ENCODE results near the gene MIS18BP1.

The MIS18BP1 gene

DNA sequence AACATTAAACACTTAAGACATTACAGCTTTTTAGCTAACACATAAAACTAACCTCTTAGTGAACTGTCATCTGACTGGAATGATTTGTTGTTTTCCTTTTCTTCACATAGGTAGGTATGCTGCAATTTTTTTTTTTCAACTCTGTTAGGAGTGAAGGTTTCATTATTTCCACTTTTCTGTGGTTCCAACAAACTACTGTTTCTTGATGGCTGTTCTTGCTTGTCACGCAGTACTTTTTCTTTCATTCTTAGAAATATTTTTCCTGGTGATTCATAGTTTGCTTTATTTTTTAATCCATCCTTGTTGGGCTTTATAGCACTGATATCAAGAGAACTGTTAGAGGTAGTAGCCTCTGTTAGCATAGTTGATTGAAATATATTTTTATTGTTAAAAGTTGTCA, 6.3 kb downstream of the MIS18BP1 start:
- Histone ChIP-seq H2AFZ (ENCODE audit: low read depth, low read length) (no peak overlapping the region), H3K4me2 (ENCODE audit: low read length, poor library complexity, severe bottlenecking) (no peak overlapping the region), H3K27me3 (ENCODE audit: control insufficient read depth in 1 of 2, insufficient read depth in 1 of 2, low read length in 2 of 2) (no peaks in the 10 kb centered on the region), H3K79me1 (replicated peaks; ENCODE audit: low read length, poor library complexity, severe bottlenecking) (peaks cover 6% of the 10 kb centered on the region), H3K23ac (ENCODE audit: low read length in 2 of 2) (no peak overlapping the region), H2AK5ac (ENCODE audit: low read length, severe bottlenecking) (no peak overlapping the region), H3K9me3 (ENCODE audit: control insufficient read depth, low read length) (no peaks in the 10 kb centered on the region), H2BK15ac (ENCODE audit: low read depth, poor library complexity, severe bottlenecking) (no peak overlapping the region), H4K8ac (ENCODE audit: low read length) (no peak overlapping the region), H3K14ac (ENCODE audit: low read length in 2 of 2) (no peak overlapping the region), H2BK5ac (ENCODE audit: low read depth, low read length, poor library complexity, severe bottlenecking) (no peak overlapping the region), H3K4me3 (ENCODE audit: insufficient read depth in 1 of 2, low read depth in 1 of 2, low read length in 2 of 2) (no peak overlapping the region), H2BK120ac (ENCODE audit: low read depth, low read length) (no peak overlapping the region), H2BK12ac (ENCODE audit: low read length in 2 of 2) (no peak overlapping the region), H3K27ac (ENCODE audit: low read length, poor library complexity, severe bottlenecking) (no peak overlapping the region), H3K18ac (ENCODE audit: low read depth in 1 of 2, low read length in 2 of 2) (no peak overlapping the region), H3K4ac (ENCODE audit: low read depth in 1 of 2, low read length in 2 of 2) (no peak overlapping the region), H3K9ac (ENCODE audit: low read length) (peak overlapping the region; percentile 24), H3K36me3 (ENCODE audit: control insufficient read depth in 1 of 2, insufficient read depth in 2 of 2, low read depth in 1 of 2, low read length in 2 of 2) (no peaks in the 10 kb centered on the region), H4K91ac (ENCODE audit: low read length) (no peak overlapping the region), H3K4me1 (ENCODE audit: control insufficient read depth, insufficient read depth, low read depth, low read length) (peaks cover 2% of the 10 kb centered on the region)
- no peak for DNase-seq
- no CpG with 5 or more reads among the region's 1 CpG for WGBS

DNA sequence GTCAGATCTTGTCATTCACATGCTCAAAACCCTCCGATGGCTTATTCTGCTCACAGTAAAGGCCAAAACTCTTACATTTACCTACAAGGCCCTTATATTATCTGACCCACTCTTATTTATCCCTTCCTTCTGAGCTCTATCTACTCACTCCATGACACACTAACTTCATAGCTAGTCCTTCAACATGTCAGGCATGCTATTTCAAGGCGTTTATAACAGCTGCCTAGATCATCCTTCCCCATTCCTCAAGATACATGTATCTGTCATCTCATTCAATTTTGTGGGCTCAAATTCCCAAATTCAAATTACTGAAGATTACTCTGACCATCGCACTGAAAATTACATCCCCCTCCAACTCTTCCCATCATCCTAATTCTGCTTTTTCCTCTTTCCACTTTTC, 6.9 kb downstream of the MIS18BP1 start:
- Histone ChIP-seq H3K27me3 (ENCODE audit: control insufficient read depth in 1 of 2, insufficient read depth in 1 of 2, low read length in 2 of 2) (no peaks in the 10 kb centered on the region), H3K9me3 (ENCODE audit: control insufficient read depth, low read length) (no peaks in the 10 kb centered on the region), H4K91ac (ENCODE audit: low read length) (no peak overlapping the region), H3K23ac (ENCODE audit: low read length in 2 of 2) (no peak overlapping the region), H2AK5ac (ENCODE audit: low read length, severe bottlenecking) (no peak overlapping the region), H3K9ac (ENCODE audit: low read length) (no peak overlapping the region), H2BK120ac (ENCODE audit: low read depth, low read length) (no peak overlapping the region), H2BK15ac (ENCODE audit: low read depth, poor library complexity, severe bottlenecking) (no peak overlapping the region), H4K8ac (ENCODE audit: low read length) (no peak overlapping the region), H3K27ac (ENCODE audit: low read length, poor library complexity, severe bottlenecking) (no peak overlapping the region), H2BK5ac (ENCODE audit: low read depth, low read length, poor library complexity, severe bottlenecking) (no peak overlapping the region), H3K36me3 (ENCODE audit: control insufficient read depth in 1 of 2, insufficient read depth in 2 of 2, low read depth in 1 of 2, low read length in 2 of 2) (no peaks in the 10 kb centered on the region), H3K79me1 (replicated peaks; ENCODE audit: low read length, poor library complexity, severe bottlenecking) (peaks cover 8% of the 10 kb centered on the region), H3K4ac (ENCODE audit: low read depth in 1 of 2, low read length in 2 of 2) (no peak overlapping the region), H2AFZ (ENCODE audit: low read depth, low read length) (no peak overlapping the region), H3K14ac (ENCODE audit: low read length in 2 of 2) (no peak overlapping the region), H2BK12ac (ENCODE audit: low read length in 2 of 2) (peak overlapping the region in 1 of 2 experiments; percentile 77), H3K18ac (ENCODE audit: low read depth in 1 of 2, low read length in 2 of 2) (peak overlapping the region in 1 of 2 experiments; percentile 79), H3K4me2 (ENCODE audit: low read length, poor library complexity, severe bottlenecking) (no peak overlapping the region), H3K4me1 (ENCODE audit: control insufficient read depth, insufficient read depth, low read depth, low read length) (peaks cover 2% of the 10 kb centered on the region), H3K4me3 (ENCODE audit: insufficient read depth in 1 of 2, low read depth in 1 of 2, low read length in 2 of 2) (no peak overlapping the region)
- 91% methylated on average over 3 of the region's 3 CpGs for WGBS
- no peak for DNase-seq

DNA sequence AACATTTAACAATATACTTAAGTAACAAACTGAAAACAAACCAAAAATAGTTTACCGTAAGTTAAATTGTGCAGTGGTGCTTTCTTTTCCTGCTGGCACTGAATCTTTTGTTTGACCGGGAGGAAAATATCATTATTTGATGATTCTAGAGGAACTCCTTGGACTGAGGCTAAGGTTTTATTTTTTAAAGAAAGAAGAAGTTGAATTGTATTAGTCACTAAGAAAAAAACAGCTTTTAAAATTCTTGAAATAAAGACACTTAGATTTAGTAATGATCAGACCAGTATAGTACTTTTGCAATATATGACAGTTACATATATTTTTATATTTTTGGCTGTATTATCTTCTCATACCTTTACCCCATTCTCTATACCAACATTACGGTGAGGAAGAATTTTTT, 10.3 kb downstream of the MIS18BP1 start:
- Histone ChIP-seq H3K36me3 (ENCODE audit: control insufficient read depth in 1 of 2, insufficient read depth in 2 of 2, low read depth in 1 of 2, low read length in 2 of 2) (peaks cover 0 to 5% of the 10 kb centered on the region in 2 experiments), H4K91ac (ENCODE audit: low read length) (no peak overlapping the region), H3K4me2 (ENCODE audit: low read length, poor library complexity, severe bottlenecking) (no peak overlapping the region), H3K14ac (ENCODE audit: low read length in 2 of 2) (no peak overlapping the region), H3K23ac (ENCODE audit: low read length in 2 of 2) (no peak overlapping the region), H3K9ac (ENCODE audit: low read length) (peak overlapping the region; percentile 73), H3K27ac (ENCODE audit: low read length, poor library complexity, severe bottlenecking) (no peak overlapping the region), H3K4ac (ENCODE audit: low read depth in 1 of 2, low read length in 2 of 2) (no peak overlapping the region), H3K4me1 (ENCODE audit: control insufficient read depth, insufficient read depth, low read depth, low read length) (no peaks in the 10 kb centered on the region), H2BK5ac (ENCODE audit: low read depth, low read length, poor library complexity, severe bottlenecking) (no peak overlapping the region), H3K4me3 (ENCODE audit: insufficient read depth in 1 of 2, low read depth in 1 of 2, low read length in 2 of 2) (peak overlapping the region in 1 of 2 experiments; percentile 43), H3K79me1 (replicated peaks; ENCODE audit: low read length, poor library complexity, severe bottlenecking) (peaks cover 16% of the 10 kb centered on the region), H4K8ac (ENCODE audit: low read length) (no peak overlapping the region), H3K27me3 (ENCODE audit: control insufficient read depth in 1 of 2, insufficient read depth in 1 of 2, low read length in 2 of 2) (no peaks in the 10 kb centered on the region), H2AK5ac (ENCODE audit: low read length, severe bottlenecking) (no peak overlapping the region), H2BK15ac (ENCODE audit: low read depth, poor library complexity, severe bottlenecking) (no peak overlapping the region), H2BK120ac (ENCODE audit: low read depth, low read length) (no peak overlapping the region), H3K9me3 (ENCODE audit: control insufficient read depth, low read length) (no peaks in the 10 kb centered on the region), H2BK12ac (ENCODE audit: low read length in 2 of 2) (no peak overlapping the region), H2AFZ (ENCODE audit: low read depth, low read length) (no peak overlapping the region), H3K18ac (ENCODE audit: low read depth in 1 of 2, low read length in 2 of 2) (no peak overlapping the region)
- WGBS, result 100% methylated on average over 2 of the region's 3 CpGs
- no peak for DNase-seq

DNA sequence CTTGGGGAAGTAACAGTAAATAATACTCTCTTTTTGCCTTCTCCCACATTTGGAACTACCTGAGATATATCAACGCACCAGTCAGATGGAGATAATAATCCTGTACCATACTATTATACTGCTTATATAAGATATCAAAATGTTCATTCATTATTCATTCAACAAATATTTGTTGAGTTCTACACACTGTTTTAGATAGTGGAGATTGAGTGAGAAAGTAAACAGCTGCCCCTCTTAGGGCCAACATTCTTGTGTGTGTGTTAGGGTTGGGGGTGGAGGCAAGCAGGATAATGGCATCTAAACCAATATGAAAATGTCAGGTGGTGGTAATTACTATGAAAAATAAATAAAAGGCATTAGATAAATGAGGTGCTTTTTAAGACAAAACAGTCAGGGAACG, 14.0 kb downstream of the MIS18BP1 start:
- H3K9me3 ChIP-seq (ENCODE audit: control insufficient read depth, low read length), result no peaks in the 10 kb centered on the region

More for the DNA sequence above, 14.0 kb downstream of the MIS18BP1 start:
- no peak for DNase-seq
- H3K27ac ChIP-seq (ENCODE audit: low read length, poor library complexity, severe bottlenecking), result no peak overlapping the region
- no peak overlapping the region for H4K91ac ChIP-seq (ENCODE audit: low read length)
- H3K14ac ChIP-seq (ENCODE audit: low read length in 2 of 2), result no peak overlapping the region
- no peaks in the 10 kb centered on the region for H3K27me3 ChIP-seq (ENCODE audit: control insufficient read depth in 1 of 2, insufficient read depth in 1 of 2, low read length in 2 of 2)
- H3K23ac ChIP-seq (ENCODE audit: low read length in 2 of 2), result no peak overlapping the region
- no peak overlapping the region for H3K4me3 ChIP-seq (ENCODE audit: insufficient read depth in 1 of 2, low read depth in 1 of 2, low read length in 2 of 2)
- H3K79me1 ChIP-seq (replicated peaks; ENCODE audit: low read length, poor library complexity, severe bottlenecking), result peaks cover 14% of the 10 kb centered on the region
- H4K8ac ChIP-seq (ENCODE audit: low read length), result no peak overlapping the region
- no peak overlapping the region for H3K18ac ChIP-seq (ENCODE audit: low read depth in 1 of 2, low read length in 2 of 2)
- H2BK5ac ChIP-seq (ENCODE audit: low read depth, low read length, poor library complexity, severe bottlenecking), result no peak overlapping the region
- H2AK5ac ChIP-seq (ENCODE audit: low read length, severe bottlenecking), result no peak overlapping the region
- H2BK120ac ChIP-seq (ENCODE audit: low read depth, low read length), result no peak overlapping the region
- H3K36me3 ChIP-seq (ENCODE audit: control insufficient read depth in 1 of 2, insufficient read depth in 2 of 2, low read depth in 1 of 2, low read length in 2 of 2), result peaks cover 0 to 17% of the 10 kb centered on the region in 2 experiments
- no peak overlapping the region for H3K4me2 ChIP-seq (ENCODE audit: low read length, poor library complexity, severe bottlenecking)
- 85% methylated on average over 1 of the region's 2 CpGs for WGBS
- H2BK15ac ChIP-seq (ENCODE audit: low read depth, poor library complexity, severe bottlenecking), result no peak overlapping the region
- no peaks in the 10 kb centered on the region for H3K4me1 ChIP-seq (ENCODE audit: control insufficient read depth, insufficient read depth, low read depth, low read length)
- no peak overlapping the region for H2AFZ ChIP-seq (ENCODE audit: low read depth, low read length)
- H3K9ac ChIP-seq (ENCODE audit: low read length), result no peak overlapping the region
- H2BK12ac ChIP-seq (ENCODE audit: low read length in 2 of 2), result no peak overlapping the region
- no peak overlapping the region for H3K4ac ChIP-seq (ENCODE audit: low read depth in 1 of 2, low read length in 2 of 2)

Measured in mesenchymal stem cell (in vitro differentiated cells and primary cell).